ENCODE data around the gene SH3RF3.

SH3RF3 gene

DNA sequence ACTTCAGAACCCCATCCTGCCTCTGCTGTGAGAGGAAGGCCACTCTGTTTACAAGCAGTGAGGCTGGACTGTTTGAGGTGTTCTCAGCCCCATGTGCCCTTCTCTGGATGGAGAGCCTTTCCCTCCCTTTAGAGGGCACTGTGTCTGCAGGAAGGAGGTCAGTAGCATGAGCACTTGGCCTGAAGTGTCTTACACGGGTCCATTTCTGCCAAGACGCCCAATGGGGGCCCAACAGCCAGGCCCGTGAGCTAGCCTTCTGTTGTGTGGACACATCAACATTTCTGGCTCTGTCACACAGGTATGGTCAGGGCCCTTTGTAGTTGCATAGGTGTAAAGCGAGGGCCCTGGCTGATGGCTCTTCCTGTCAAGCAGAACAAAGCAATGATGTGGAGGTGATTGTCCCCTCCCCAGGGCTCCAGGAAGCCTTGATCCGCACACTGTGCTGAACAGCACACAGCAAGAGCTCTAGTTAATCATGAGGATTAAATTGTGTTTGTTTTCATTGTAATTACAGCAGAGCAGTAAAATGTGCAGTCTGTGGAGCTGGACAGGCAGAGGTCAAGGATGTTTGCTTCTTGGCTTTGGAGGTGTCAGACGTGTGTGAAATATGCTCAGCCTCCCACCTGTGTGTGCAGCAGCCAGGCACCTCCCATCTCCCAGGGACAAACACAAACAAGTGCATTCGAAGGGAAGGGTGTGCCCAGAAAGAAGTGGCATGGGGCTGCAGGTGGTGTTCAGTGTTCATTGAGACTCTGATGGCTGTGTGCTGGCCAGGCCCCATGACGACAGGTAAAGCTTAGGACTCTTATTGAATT lies 132.1 kb downstream of the SH3RF3 start:
- DNase-seq (ENCODE audit: low read depth), result no peak
- peak; percentile 50 for TF ChIP-seq CTCF (IDR thresholded peaks at IDR 0.05; ENCODE audit: control insufficient read depth, insufficient read depth, low read depth, low read length, missing control alignments)
- H3K4me3 ChIP-seq (ENCODE audit: control insufficient read depth, low read depth, low read length), result no peak overlapping the region

DNA sequence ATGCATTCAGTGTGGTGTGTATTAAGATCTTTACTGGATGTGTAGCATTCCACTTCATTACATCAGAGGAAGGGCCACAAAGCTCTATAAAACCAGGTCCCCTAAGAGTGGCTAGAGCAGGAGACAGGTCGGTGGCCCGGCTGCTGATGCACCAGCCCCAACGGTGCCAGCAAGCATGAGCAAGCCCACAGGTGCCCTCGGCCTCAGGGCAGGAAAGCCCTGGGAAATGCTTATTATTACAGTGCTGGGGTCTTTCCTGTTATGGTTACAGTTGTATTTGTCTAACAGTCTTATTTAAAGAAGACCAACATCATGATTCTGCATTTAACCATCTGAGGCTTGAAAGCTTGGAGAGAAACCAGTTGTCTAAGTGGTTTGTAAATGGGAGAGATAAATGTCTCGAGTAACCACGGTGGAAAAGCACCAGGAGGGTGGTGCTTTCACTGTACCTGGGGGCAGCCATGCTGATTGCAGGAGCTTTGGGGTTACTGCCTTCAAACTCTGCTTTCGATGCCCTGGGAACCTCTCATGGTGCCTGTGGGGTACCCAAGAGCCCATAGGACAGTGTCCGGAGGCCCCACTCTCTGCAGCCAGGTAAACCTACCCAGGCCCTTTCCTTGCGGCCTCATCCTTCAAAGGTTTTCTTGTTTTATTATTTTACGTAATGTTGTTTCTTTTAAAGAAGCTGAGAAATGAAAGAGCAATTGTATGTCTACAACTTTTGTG lies 133.1 kb downstream of the SH3RF3 start:
- H3K4me3 ChIP-seq (ENCODE audit: control insufficient read depth, low read depth, low read length), result no peak overlapping the region
- DNase-seq (ENCODE audit: low read depth), result no peak
- no peak for TF ChIP-seq CTCF (IDR thresholded peaks at IDR 0.05; ENCODE audit: control insufficient read depth, insufficient read depth, low read depth, low read length, missing control alignments)

DNA sequence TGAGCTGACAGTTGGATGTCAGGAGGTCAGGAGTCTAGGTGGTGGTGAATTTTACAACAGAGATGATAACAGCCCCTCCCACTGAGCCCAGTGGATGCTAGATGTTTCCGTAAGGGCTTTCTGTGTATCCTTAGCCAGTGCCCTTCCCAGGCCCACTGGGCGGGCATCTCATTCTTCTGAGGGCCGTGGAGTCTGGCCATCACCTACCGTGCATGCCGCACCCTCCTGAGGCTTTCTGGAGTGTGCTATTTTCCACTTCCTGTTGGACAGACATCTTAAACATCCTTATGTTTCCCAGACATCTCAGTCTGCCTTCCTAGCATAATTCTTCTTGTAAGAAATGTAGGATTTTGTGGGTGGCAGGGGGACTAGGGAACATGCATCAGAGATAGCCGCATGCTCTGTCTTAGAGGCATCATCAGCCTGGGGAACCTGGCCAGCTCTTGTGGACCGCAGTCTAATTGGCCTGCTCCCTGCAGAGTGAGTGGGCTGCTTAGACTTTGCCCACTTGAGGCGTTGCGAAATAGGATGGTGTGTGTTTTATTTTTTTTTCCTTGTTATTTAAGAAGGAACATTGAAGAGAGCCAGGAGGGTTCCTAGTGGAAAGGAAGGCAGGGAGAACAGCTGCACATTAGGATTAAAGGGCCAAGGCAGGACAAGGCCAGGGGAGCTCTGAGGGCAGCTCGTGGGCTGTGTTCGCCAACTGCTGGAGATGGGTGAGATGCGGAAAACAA lies 135.8 kb downstream of the SH3RF3 start:
- no peak for TF ChIP-seq CTCF (IDR thresholded peaks at IDR 0.05; ENCODE audit: control insufficient read depth, insufficient read depth, low read depth, low read length, missing control alignments)

GRCh38 chr2:109265369-109265768 lies 136.4 kb downstream of the SH3RF3 start:
- no peak for DNase-seq (ENCODE audit: low read depth)
- TF ChIP-seq CTCF (IDR thresholded peaks at IDR 0.05; ENCODE audit: control insufficient read depth, insufficient read depth, low read depth, low read length, missing control alignments), result no peak
- H3K4me3 ChIP-seq (ENCODE audit: control insufficient read depth, low read depth, low read length), result no peak overlapping the region

More for the DNA sequence above, 135.8 kb downstream of the SH3RF3 start:
- DNase-seq (ENCODE audit: low read depth), result peak; percentile 58
- H3K4me3 ChIP-seq (ENCODE audit: control insufficient read depth, low read depth, low read length), result no peak overlapping the region

GRCh38 chr2:109265953-109266352 lies 136.9 kb downstream of the SH3RF3 start:
- H3K4me3 ChIP-seq (ENCODE audit: control insufficient read depth, low read depth, low read length), result no peak overlapping the region
- TF ChIP-seq CTCF (IDR thresholded peaks at IDR 0.05; ENCODE audit: control insufficient read depth, insufficient read depth, low read depth, low read length, missing control alignments), result no peak

GRCh38 chr2:109266496-109266895 lies 137.5 kb downstream of the SH3RF3 start:
- no peak for DNase-seq (ENCODE audit: low read depth)
- no peak overlapping the region for H3K4me3 ChIP-seq (ENCODE audit: control insufficient read depth, low read depth, low read length)
- TF ChIP-seq CTCF (IDR thresholded peaks at IDR 0.05; ENCODE audit: control insufficient read depth, insufficient read depth, low read depth, low read length, missing control alignments), result no peak

More at GRCh38 chr2:109265953-109266352, 136.9 kb downstream of the SH3RF3 start:
- no peak for DNase-seq (ENCODE audit: low read depth)
